BE2C (cell line): Measurements from ENCODE around the gene PKIB.

Experiments
- DNase-seq: peaks from one replicate; pipeline ENCODE4 v3.0.0-alpha.2; 2020
- H3K27me3 ChIP-seq: fragments of 250-450 bp; sonication (Bioruptor Pico); 2 replicates; pipeline ENCODE4 v1.5.1; 2020; ENCODE audit warnings: mild to moderate bottlenecking
- H3K36me3 ChIP-seq: fragments of 250-450 bp; sonication (Bioruptor Pico); 2 replicates; pipeline ENCODE4 v1.5.1; 2020; ENCODE audit warnings: mild to moderate bottlenecking
- H3K4me1 ChIP-seq: fragments of 250-450 bp; sonication (Bioruptor Pico); 2 replicates; pipeline ENCODE4 v1.5.1; 2020
- H3K4me3 ChIP-seq: 2 replicates; pipeline ENCODE4 v1.5.1; 2011; ENCODE audit warnings: low read depth, low read length
- H3K9me3 ChIP-seq: fragments of 250-450 bp; sonication (Bioruptor Pico); 2 replicates; pipeline ENCODE4 v1.5.1; 2020
- TF ChIP-seq, protein P1 (sequence below): IDR thresholded peaks from 2 replicates; pipeline ENCODE4 v1.5.1; 2012; ENCODE audit warnings: mild to moderate bottlenecking, low read depth, low read length

Gene PKIB

DNA sequence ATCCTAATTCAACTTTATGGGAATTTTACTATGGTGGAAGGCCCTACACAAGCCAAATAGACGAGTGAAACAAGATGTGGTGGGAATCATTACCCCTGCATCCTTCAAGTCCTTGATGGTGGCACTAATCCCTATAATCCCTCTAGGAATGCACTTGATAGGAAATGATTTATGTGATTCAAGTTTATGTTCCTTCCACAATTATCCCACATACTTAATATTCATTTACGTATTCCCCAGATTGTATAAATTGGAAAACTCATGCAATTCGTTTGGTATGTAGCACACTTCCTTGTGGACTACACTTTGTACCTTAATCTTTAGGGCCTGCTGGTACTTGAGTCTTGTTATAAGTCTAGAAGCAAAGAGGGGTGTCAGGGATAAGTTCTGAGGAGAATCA is 40.8 kb downstream of the PKIB start:
- H3K9me3 ChIP-seq: no peaks in the 10 kb centered on the region
- no peaks in the 10 kb centered on the region for H3K27me3 ChIP-seq
- TF ChIP-seq, protein P1, sequence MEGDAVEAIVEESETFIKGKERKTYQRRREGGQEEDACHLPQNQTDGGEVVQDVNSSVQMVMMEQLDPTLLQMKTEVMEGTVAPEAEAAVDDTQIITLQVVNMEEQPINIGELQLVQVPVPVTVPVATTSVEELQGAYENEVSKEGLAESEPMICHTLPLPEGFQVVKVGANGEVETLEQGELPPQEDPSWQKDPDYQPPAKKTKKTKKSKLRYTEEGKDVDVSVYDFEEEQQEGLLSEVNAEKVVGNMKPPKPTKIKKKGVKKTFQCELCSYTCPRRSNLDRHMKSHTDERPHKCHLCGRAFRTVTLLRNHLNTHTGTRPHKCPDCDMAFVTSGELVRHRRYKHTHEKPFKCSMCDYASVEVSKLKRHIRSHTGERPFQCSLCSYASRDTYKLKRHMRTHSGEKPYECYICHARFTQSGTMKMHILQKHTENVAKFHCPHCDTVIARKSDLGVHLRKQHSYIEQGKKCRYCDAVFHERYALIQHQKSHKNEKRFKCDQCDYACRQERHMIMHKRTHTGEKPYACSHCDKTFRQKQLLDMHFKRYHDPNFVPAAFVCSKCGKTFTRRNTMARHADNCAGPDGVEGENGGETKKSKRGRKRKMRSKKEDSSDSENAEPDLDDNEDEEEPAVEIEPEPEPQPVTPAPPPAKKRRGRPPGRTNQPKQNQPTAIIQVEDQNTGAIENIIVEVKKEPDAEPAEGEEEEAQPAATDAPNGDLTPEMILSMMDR: no peak
- H3K36me3 ChIP-seq: no peaks in the 10 kb centered on the region
- H3K4me3 ChIP-seq: no peak overlapping the region
- H3K4me1 ChIP-seq: no peaks in the 10 kb centered on the region
- DNase-seq: no peak

DNA sequence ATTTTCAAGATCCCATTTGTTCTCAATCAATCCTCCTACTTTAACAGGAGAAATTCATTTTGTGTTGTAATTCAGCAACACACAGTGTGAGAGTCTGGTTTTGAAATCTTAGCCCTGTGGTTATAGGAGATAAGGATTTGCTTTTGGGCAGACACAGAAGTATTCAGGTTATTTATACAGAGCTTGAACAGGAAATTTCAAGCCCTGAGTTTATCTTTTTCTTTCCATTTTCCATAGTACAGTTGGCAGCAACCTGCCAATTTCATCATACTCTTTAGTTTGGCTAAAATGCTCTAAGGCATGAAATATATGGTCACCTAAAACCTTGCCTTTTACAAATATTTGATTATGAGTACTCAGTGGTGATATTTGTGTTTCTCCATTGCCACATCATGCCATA is 41.4 kb downstream of the PKIB start:
- no peaks in the 10 kb centered on the region for H3K4me1 ChIP-seq
- H3K36me3 ChIP-seq: no peaks in the 10 kb centered on the region
- DNase-seq: no peak
- H3K4me3 ChIP-seq: no peak overlapping the region
- H3K9me3 ChIP-seq: no peaks in the 10 kb centered on the region
- TF ChIP-seq, protein P1: no peak
- no peaks in the 10 kb centered on the region for H3K27me3 ChIP-seq

DNA sequence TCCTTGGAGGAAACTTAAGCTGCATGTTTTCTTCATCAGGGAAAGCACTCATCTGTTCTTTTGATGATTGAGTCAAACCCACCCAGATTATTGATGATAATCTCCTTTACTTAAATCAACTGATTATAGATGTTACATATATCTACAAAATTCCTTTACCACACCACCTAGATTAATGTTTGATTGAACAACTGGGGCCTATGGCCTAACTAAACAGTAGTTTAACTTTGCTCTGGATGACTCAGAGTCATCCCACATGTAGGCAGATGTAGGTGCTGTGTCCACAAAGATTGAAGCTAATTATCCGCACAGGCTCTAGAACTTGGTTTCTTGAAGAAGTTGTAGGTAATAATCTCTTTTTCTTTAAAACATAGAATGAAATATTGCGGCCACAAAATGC is 42.2 kb downstream of the PKIB start:
- Histone ChIP-seq H3K4me3 (no peak overlapping the region), H3K36me3 (no peaks in the 10 kb centered on the region), H3K27me3 (no peaks in the 10 kb centered on the region), H3K9me3 (no peaks in the 10 kb centered on the region), H3K4me1 (no peaks in the 10 kb centered on the region)
- DNase-seq: no peak
- TF ChIP-seq, protein P1: no peak

DNA sequence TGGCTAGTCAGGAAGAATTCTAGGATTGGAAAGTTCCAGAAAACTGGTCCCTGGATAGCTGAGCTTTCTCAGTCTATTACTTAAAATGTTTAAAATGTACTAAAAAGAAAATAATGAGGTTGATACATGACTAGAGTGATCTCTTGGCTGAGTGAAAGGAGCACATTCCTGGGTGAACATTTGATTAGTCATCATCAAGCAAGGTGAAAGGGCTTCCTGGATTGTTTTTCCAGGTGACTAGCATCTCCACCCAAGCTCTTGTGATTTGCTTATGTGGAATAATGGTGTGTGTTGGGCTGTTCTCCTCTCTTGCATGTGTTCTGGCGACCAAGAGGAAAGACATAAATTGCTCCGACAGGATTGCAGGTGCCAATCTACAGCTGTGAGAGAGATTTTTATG is 42.9 kb downstream of the PKIB start:
- no peaks in the 10 kb centered on the region for H3K4me1 ChIP-seq
- H3K27me3 ChIP-seq: no peaks in the 10 kb centered on the region
- H3K9me3 ChIP-seq: no peaks in the 10 kb centered on the region
- H3K36me3 ChIP-seq: no peaks in the 10 kb centered on the region
- no peak for DNase-seq
- TF ChIP-seq, protein P1: no peak
- H3K4me3 ChIP-seq: no peak overlapping the region

DNA sequence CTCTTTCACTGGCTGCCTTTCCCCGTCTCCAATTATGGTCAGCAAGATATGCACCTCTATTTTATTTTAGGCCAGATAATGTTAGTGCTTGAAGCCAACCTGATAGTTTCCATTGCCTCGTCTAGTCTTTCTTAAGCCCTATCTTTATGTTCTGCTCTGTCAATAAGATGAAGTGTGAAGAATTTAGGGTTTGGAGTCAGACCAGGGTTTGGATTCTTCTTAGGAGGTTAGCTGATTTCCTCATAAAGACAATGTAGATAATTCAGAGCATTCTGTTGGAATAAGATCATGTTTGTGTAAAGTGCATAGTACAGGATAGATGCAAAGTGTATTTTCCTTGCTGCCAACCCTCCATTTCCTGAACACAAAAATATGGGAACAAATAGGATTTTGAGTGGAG is 43.8 kb downstream of the PKIB start:
- no peaks in the 10 kb centered on the region for H3K36me3 ChIP-seq
- no peaks in the 10 kb centered on the region for H3K4me1 ChIP-seq
- no peaks in the 10 kb centered on the region for H3K9me3 ChIP-seq
- no peaks in the 10 kb centered on the region for H3K27me3 ChIP-seq
- no peak for DNase-seq
- TF ChIP-seq, protein P1: no peak
- H3K4me3 ChIP-seq: no peak overlapping the region

DNA sequence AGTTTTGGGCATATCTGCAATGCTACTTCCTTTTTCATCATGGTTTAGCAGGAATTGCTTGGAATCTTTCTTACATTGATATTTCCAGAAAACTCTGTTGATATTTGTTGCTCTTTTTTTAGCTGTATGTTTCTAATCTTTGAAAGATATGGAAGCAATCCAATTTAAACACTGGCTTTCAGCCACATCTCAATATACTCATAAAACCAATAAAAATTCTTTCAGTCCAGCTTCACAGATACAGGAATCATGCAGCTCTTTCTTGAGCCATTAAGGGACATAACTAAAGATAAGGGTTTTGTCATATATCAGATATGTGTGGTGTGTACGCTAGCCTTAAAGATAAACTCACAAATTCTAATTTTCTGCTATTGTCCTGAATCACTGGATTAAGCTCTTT is 47.4 kb downstream of the PKIB start:
- H3K36me3 ChIP-seq: no peaks in the 10 kb centered on the region
- DNase-seq: no peak
- H3K27me3 ChIP-seq: no peaks in the 10 kb centered on the region
- H3K4me1 ChIP-seq: no peaks in the 10 kb centered on the region
- no peaks in the 10 kb centered on the region for H3K9me3 ChIP-seq
- TF ChIP-seq, protein P1: no peak
- no peak overlapping the region for H3K4me3 ChIP-seq
